ENCODE results near the gene C12orf50. TPM values are rescaled to one million over a fixed set of nuclear protein-coding genes. Genes with fewer than 3 reads are reported as not detected.

Gene C12orf50
- total and polyA plus RNA-seq, 2 experiments from 2014 or later, result not detected

- Histone ChIP-seq H3F3A (ENCODE audit: insufficient read depth) (no peaks in the 10 kb centered on the region), H3K79me2 (ENCODE audit: insufficient read depth) (no peaks in the 10 kb centered on the region), H3K4me2 (ENCODE audit: unreplicated experiment) (no peak overlapping the region), H3K27ac (no peak overlapping the region), H2AFZ (no peak overlapping the region), H3K9me2 (ENCODE audit: insufficient read depth) (no peaks in the 10 kb centered on the region), H3K4me3 (no peak overlapping the region), H3K9ac (no peak overlapping the region), H3K27me3 (replicated peaks; ENCODE audit: insufficient read depth) (no peaks in the 10 kb centered on the region), H4K20me1 (ENCODE audit: insufficient read depth) (no peaks in the 10 kb centered on the region), H3K9me3 (ENCODE audit: low read depth) (no peaks in the 10 kb centered on the region), H3K36me3 (ENCODE audit: low read depth) (no peaks in the 10 kb centered on the region), H3K4me1 (ENCODE audit: insufficient read depth) (no peaks in the 10 kb centered on the region)
- in situ Hi-C loops (cut with MboI), result no loop called here
- TF ChIP-seq EZH2phosphoT487 (IDR thresholded peaks at IDR 0.05; ENCODE audit: insufficient read depth, low read depth) (no peak), EZH2 (IDR thresholded peaks at IDR 0.05; ENCODE audit: insufficient read depth, poor library complexity, severe bottlenecking) (no peak)
- DNase-seq, result no peak
- WGBS, 2 experiments (ENCODE audit: low coverage in 1 of 2, low lambda C conversion rate in 2 of 2, missing lambda C conversion rate in 2 of 2), result 31 to 38% methylated on average over 5 of the region's 5 CpGs
These were observed 76.4 kb downstream of the C12orf50 start for GRCh38 chr12:87952850-87953249.

- Histone ChIP-seq H3K27me3 (replicated peaks; ENCODE audit: insufficient read depth) (no peaks in the 10 kb centered on the region), H4K20me1 (ENCODE audit: insufficient read depth) (no peaks in the 10 kb centered on the region), H3K4me1 (ENCODE audit: insufficient read depth) (no peaks in the 10 kb centered on the region), H3K36me3 (ENCODE audit: low read depth) (no peaks in the 10 kb centered on the region), H3K9me2 (ENCODE audit: insufficient read depth) (no peaks in the 10 kb centered on the region), H3K79me2 (ENCODE audit: insufficient read depth) (no peaks in the 10 kb centered on the region), H3F3A (ENCODE audit: insufficient read depth) (no peaks in the 10 kb centered on the region), H3K9ac (no peak overlapping the region), H3K4me3 (no peak overlapping the region), H3K4me2 (ENCODE audit: unreplicated experiment) (no peak overlapping the region), H2AFZ (no peak overlapping the region), H3K27ac (no peak overlapping the region), H3K9me3 (ENCODE audit: low read depth) (no peaks in the 10 kb centered on the region)
- TF ChIP-seq EZH2phosphoT487 (IDR thresholded peaks at IDR 0.05; ENCODE audit: insufficient read depth, low read depth) (no peak), EZH2 (IDR thresholded peaks at IDR 0.05; ENCODE audit: insufficient read depth, poor library complexity, severe bottlenecking) (no peak)
- in situ Hi-C loops (cut with MboI), result no loop called here
- no peak for DNase-seq
- WGBS, 2 experiments (ENCODE audit: low coverage in 1 of 2, low lambda C conversion rate in 2 of 2, missing lambda C conversion rate in 2 of 2), result 48 to 63% methylated on average over 2 of the region's 2 CpGs
These were observed 77.0 kb downstream of the C12orf50 start for GRCh38 chr12:87952223-87952622.

GRCh38 chr12:87943762-87944161 is 85.4 kb downstream of the C12orf50 start:
- H3F3A ChIP-seq (ENCODE audit: insufficient read depth), result no peaks in the 10 kb centered on the region
- no peaks in the 10 kb centered on the region for H3K9me3 ChIP-seq (ENCODE audit: low read depth)
- 0 out of 2 replicates have a peak, but pooled peaks cover 4% of the 10 kb centered on the region for H3K27me3 ChIP-seq (replicated peaks; ENCODE audit: insufficient read depth)
- H3K9me2 ChIP-seq (ENCODE audit: insufficient read depth), result no peaks in the 10 kb centered on the region
- no peak for TF ChIP-seq EZH2phosphoT487 (IDR thresholded peaks at IDR 0.05; ENCODE audit: insufficient read depth, low read depth)
- TF ChIP-seq EZH2 (IDR thresholded peaks at IDR 0.05; ENCODE audit: insufficient read depth, poor library complexity, severe bottlenecking), result no peak
- H2AFZ ChIP-seq, result no peak overlapping the region
- no peaks in the 10 kb centered on the region for H4K20me1 ChIP-seq (ENCODE audit: insufficient read depth)
- H3K9ac ChIP-seq, result no peak overlapping the region
- no peak overlapping the region for H3K27ac ChIP-seq
- in situ Hi-C loops (cut with MboI), result no loop called here
- 29 to 42% methylated on average over 3 of the region's 3 CpGs for WGBS, 2 experiments (ENCODE audit: low coverage in 1 of 2, low lambda C conversion rate in 2 of 2, missing lambda C conversion rate in 2 of 2)
- no peak overlapping the region for H3K4me2 ChIP-seq (ENCODE audit: unreplicated experiment)
- no peak for DNase-seq
- H3K79me2 ChIP-seq (ENCODE audit: insufficient read depth), result no peaks in the 10 kb centered on the region
- no peaks in the 10 kb centered on the region for H3K4me1 ChIP-seq (ENCODE audit: insufficient read depth)
- H3K36me3 ChIP-seq (ENCODE audit: low read depth), result no peaks in the 10 kb centered on the region
- H3K4me3 ChIP-seq, result no peak overlapping the region

GRCh38 chr12:87943023-87943422 is 86.2 kb downstream of the C12orf50 start:
- Histone ChIP-seq H3K79me2 (ENCODE audit: insufficient read depth) (no peaks in the 10 kb centered on the region), H3K27me3 (replicated peaks; ENCODE audit: insufficient read depth) (0 out of 2 replicates have a peak, but pooled peaks cover 4% of the 10 kb centered on the region), H3K9me3 (ENCODE audit: low read depth) (no peaks in the 10 kb centered on the region), H3K4me2 (ENCODE audit: unreplicated experiment) (no peak overlapping the region), H3K4me3 (no peak overlapping the region), H3K27ac (no peak overlapping the region), H3K9ac (no peak overlapping the region), H3K4me1 (ENCODE audit: insufficient read depth) (no peaks in the 10 kb centered on the region), H3K36me3 (ENCODE audit: low read depth) (no peaks in the 10 kb centered on the region), H3F3A (ENCODE audit: insufficient read depth) (no peaks in the 10 kb centered on the region), H3K9me2 (ENCODE audit: insufficient read depth) (no peaks in the 10 kb centered on the region), H2AFZ (no peak overlapping the region), H4K20me1 (ENCODE audit: insufficient read depth) (no peaks in the 10 kb centered on the region)
- in situ Hi-C loops (cut with MboI), result no loop called here
- no peak for TF ChIP-seq EZH2phosphoT487 (IDR thresholded peaks at IDR 0.05; ENCODE audit: insufficient read depth, low read depth)
- TF ChIP-seq EZH2 (IDR thresholded peaks at IDR 0.05; ENCODE audit: insufficient read depth, poor library complexity, severe bottlenecking), result no peak
- no peak for DNase-seq
- 0 to 20% methylated on average over 1 of the region's 1 CpG for WGBS, 2 experiments (ENCODE audit: low coverage in 1 of 2, low lambda C conversion rate in 2 of 2, missing lambda C conversion rate in 2 of 2)

- H3K9me2 ChIP-seq (ENCODE audit: insufficient read depth), result no peaks in the 10 kb centered on the region
- in situ Hi-C loops (cut with MboI), result no loop called here
- H3K79me2 ChIP-seq (ENCODE audit: insufficient read depth), result no peaks in the 10 kb centered on the region
- H3K9ac ChIP-seq, result no peak overlapping the region
- 0 out of 2 replicates have a peak, but pooled peaks cover 4% of the 10 kb centered on the region for H3K27me3 ChIP-seq (replicated peaks; ENCODE audit: insufficient read depth)
- no peaks in the 10 kb centered on the region for H4K20me1 ChIP-seq (ENCODE audit: insufficient read depth)
- no peak overlapping the region for H3K4me2 ChIP-seq (ENCODE audit: unreplicated experiment)
- no peak overlapping the region for H3K27ac ChIP-seq
- no peak overlapping the region for H3K4me3 ChIP-seq
- H3K36me3 ChIP-seq (ENCODE audit: low read depth), result no peaks in the 10 kb centered on the region
- no peak for TF ChIP-seq EZH2phosphoT487 (IDR thresholded peaks at IDR 0.05; ENCODE audit: insufficient read depth, low read depth)
- no peak for TF ChIP-seq EZH2 (IDR thresholded peaks at IDR 0.05; ENCODE audit: insufficient read depth, poor library complexity, severe bottlenecking)
- no peaks in the 10 kb centered on the region for H3F3A ChIP-seq (ENCODE audit: insufficient read depth)
- H3K9me3 ChIP-seq (ENCODE audit: low read depth), result no peaks in the 10 kb centered on the region
- H2AFZ ChIP-seq, result no peak overlapping the region
- H3K4me1 ChIP-seq (ENCODE audit: insufficient read depth), result no peaks in the 10 kb centered on the region
- no peak for DNase-seq
These were observed 90.0 kb downstream of the C12orf50 start for GRCh38 chr12:87939182-87939581.
